Measurements from ENCODE around the gene TMEM120B.
"Not testable (repeated sequence)": the region's sequence is repeated elsewhere in the genome, so short reads cannot be mapped to it uniquely, and the experiment has no call there.

The TMEM120B gene

GRCh38 chr12:121713257-121713777 is 765 bp downstream of the TMEM120B start:
- no peaks in the 10 kb centered on the region for H3K27me3 ChIP-seq (replicated peaks; ENCODE audit: control insufficient read depth, insufficient read depth, low read length)
- no peak for DNase-seq (ENCODE audit: extremely low read depth, insufficient read length)
- H3K36me3 ChIP-seq (ENCODE audit: control insufficient read depth, insufficient read depth, low read length) = peaks cover 2% of the 10 kb centered on the region; the same call in 1 of the 2 replicates
- H3K4me3 ChIP-seq (replicated peaks; ENCODE audit: low read depth, low read length) = peak overlapping the region; percentile 91
- TF ChIP-seq CTCF (IDR thresholded peaks at IDR 0.05; ENCODE audit: insufficient read depth, low read length, poor library complexity, severe bottlenecking) = no peak

- H3K4me3 ChIP-seq (replicated peaks; ENCODE audit: low read depth, low read length) = peak overlapping the region; percentile 91
- no peak for DNase-seq (ENCODE audit: extremely low read depth, insufficient read length)
- H3K27me3 ChIP-seq (replicated peaks; ENCODE audit: control insufficient read depth, insufficient read depth, low read length) = no peaks in the 10 kb centered on the region
- H3K36me3 ChIP-seq (ENCODE audit: control insufficient read depth, insufficient read depth, low read length) = peaks cover 2% of the 10 kb centered on the region; the same call in 1 of the 2 replicates
- no peak for TF ChIP-seq CTCF (IDR thresholded peaks at IDR 0.05; ENCODE audit: insufficient read depth, low read length, poor library complexity, severe bottlenecking)
These were observed 1.2 kb downstream of the TMEM120B start for GRCh38 chr12:121713793-121714192.

GRCh38 chr12:121715055-121715454 is 2.5 kb downstream of the TMEM120B start:
- H3K36me3 ChIP-seq (ENCODE audit: control insufficient read depth, insufficient read depth, low read length); H3K4me3 ChIP-seq (replicated peaks; ENCODE audit: low read depth, low read length); DNase-seq (ENCODE audit: extremely low read depth, insufficient read length): not testable (repeated sequence)

GRCh38 chr12:121715862-121716435 is 3.4 kb downstream of the TMEM120B start:
- Histone ChIP-seq H3K36me3 (ENCODE audit: control insufficient read depth, insufficient read depth, low read length) (peaks cover 2% of the 10 kb centered on the region; the same call in 1 of the 2 replicates), H3K27me3 (replicated peaks; ENCODE audit: control insufficient read depth, insufficient read depth, low read length) (no peaks in the 10 kb centered on the region), H3K4me3 (replicated peaks; ENCODE audit: low read depth, low read length) (no peak overlapping the region)
- DNase-seq (ENCODE audit: extremely low read depth, insufficient read length) = no peak
- TF ChIP-seq CTCF (IDR thresholded peaks at IDR 0.05; ENCODE audit: insufficient read depth, low read length, poor library complexity, severe bottlenecking) = no peak

More at GRCh38 chr12:121715055-121715454, 2.5 kb downstream of the TMEM120B start:
- H3K27me3 ChIP-seq (replicated peaks; ENCODE audit: control insufficient read depth, insufficient read depth, low read length) = not testable (repeated sequence)

GRCh38 chr12:121717041-121717699 is 4.6 kb downstream of the TMEM120B start:
- Histone ChIP-seq H3K36me3 (ENCODE audit: control insufficient read depth, insufficient read depth, low read length) (peaks cover 2% of the 10 kb centered on the region; the same call in 1 of the 2 replicates), H3K27me3 (replicated peaks; ENCODE audit: control insufficient read depth, insufficient read depth, low read length) (no peaks in the 10 kb centered on the region), H3K4me3 (replicated peaks; ENCODE audit: low read depth, low read length) (no peak overlapping the region)
- TF ChIP-seq CTCF (IDR thresholded peaks at IDR 0.05; ENCODE audit: insufficient read depth, low read length, poor library complexity, severe bottlenecking) = no peak
- DNase-seq (ENCODE audit: extremely low read depth, insufficient read length) = no peak

- no peak for TF ChIP-seq CTCF (IDR thresholded peaks at IDR 0.05; ENCODE audit: insufficient read depth, low read length, poor library complexity, severe bottlenecking)
- Histone ChIP-seq H3K4me3 (replicated peaks; ENCODE audit: low read depth, low read length) (no peak overlapping the region), H3K27me3 (replicated peaks; ENCODE audit: control insufficient read depth, insufficient read depth, low read length) (no peaks in the 10 kb centered on the region), H3K36me3 (ENCODE audit: control insufficient read depth, insufficient read depth, low read length) (peaks cover 2% of the 10 kb centered on the region; the same call in 1 of the 2 replicates)
- DNase-seq (ENCODE audit: extremely low read depth, insufficient read length) = no peak
These were observed 6.2 kb downstream of the TMEM120B start for GRCh38 chr12:121718653-121719239.
